MM.1S (cell line): Measurements from ENCODE around the gene TENT4A.

Experiments used
- EZH2 ChIP-seq: fragments of 300-600 bp; sonication (generic); optimal IDR thresholded peaks from 2 replicates; pipeline ENCODE3; 2017; ENCODE audit warnings: low read depth, mild to moderate bottlenecking, antibody characterized with exemption, low read length, mixed read lengths
- EZH2phosphoT487 ChIP-seq: fragments of 300-600 bp; sonication (generic); IDR thresholded peaks from 2 replicates; pipeline ENCODE4 v1.6.1; 2018; ENCODE audit warnings: antibody characterized with exemption, low read length
- TF ChIP-seq, protein P1 (sequence below): fragments of 300-600 bp; sonication (generic); IDR thresholded peaks from 2 replicates; pipeline ENCODE4 v1.5.1; 2016; ENCODE audit warnings: antibody characterized with exemption, low read length, mixed read lengths

DNA sequence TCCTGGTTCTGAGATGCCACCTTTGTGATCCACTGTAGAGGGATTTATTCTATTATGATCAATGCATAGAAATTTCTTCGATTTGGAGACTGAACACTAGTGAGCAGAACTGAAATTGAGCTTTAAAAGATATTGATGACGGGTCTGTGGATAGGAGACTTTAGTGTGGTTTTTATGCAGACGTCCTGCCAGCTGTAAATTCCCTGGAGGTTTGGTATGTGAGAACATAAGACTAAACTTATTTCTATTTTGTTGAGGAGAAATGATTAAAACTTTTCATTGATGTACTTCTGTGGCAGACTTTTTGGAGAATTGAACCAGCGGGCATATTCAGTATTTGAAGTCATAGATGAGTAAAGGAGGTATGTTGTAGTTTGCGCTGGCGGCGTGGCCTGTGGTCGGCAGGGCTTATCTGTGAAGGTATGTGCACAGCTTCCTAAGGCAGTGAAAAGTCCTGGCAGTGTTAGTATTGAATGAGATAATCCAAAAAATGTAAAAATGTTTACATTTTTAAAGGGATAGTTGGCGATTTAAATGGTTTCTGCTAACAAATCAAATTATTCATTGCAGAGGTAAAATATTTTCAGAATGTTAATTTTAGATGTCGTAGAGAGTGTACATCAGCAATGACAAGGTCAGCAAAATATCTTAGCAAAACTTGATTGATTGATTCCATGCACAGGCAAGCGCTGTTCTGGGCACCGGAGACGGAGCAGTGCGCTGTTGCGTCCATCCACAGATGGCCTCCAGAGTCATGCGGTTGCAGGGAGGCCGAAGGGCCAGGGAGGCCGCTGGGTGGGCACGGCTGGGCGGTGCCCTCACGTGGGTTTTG lies 20.4 kb downstream of the TENT4A start:
- TF ChIP-seq, protein P1, sequence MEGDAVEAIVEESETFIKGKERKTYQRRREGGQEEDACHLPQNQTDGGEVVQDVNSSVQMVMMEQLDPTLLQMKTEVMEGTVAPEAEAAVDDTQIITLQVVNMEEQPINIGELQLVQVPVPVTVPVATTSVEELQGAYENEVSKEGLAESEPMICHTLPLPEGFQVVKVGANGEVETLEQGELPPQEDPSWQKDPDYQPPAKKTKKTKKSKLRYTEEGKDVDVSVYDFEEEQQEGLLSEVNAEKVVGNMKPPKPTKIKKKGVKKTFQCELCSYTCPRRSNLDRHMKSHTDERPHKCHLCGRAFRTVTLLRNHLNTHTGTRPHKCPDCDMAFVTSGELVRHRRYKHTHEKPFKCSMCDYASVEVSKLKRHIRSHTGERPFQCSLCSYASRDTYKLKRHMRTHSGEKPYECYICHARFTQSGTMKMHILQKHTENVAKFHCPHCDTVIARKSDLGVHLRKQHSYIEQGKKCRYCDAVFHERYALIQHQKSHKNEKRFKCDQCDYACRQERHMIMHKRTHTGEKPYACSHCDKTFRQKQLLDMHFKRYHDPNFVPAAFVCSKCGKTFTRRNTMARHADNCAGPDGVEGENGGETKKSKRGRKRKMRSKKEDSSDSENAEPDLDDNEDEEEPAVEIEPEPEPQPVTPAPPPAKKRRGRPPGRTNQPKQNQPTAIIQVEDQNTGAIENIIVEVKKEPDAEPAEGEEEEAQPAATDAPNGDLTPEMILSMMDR: no peak
- TF ChIP-seq EZH2 (no peak), EZH2phosphoT487 (no peak)
